Body of pancreas (tissue), 4 donors: Measurements from ENCODE around the gene PAM.

Experiments
- POLR2A ChIP-seq, 3 donors: fragments of 450-650 bp; IDR thresholded peaks; one replicate each; pipeline ENCODE4 v1.6.1; 2016; ENCODE audit warnings: antibody characterized with exemption in 3 of 3, mild to moderate bottlenecking in 2 of 3
- TF ChIP-seq, protein P1 (sequence below), 7 experiments: fragments of 450-650 bp in 4 of 7; fragments of 200-600 bp in 3 of 7; sonication (generic) in 3 of 7; IDR thresholded peaks; one replicate each; pipeline ENCODE4 v1.5.1; 2016 to 2019; ENCODE audit warnings: antibody characterized with exemption in 7 of 7

DNA sequence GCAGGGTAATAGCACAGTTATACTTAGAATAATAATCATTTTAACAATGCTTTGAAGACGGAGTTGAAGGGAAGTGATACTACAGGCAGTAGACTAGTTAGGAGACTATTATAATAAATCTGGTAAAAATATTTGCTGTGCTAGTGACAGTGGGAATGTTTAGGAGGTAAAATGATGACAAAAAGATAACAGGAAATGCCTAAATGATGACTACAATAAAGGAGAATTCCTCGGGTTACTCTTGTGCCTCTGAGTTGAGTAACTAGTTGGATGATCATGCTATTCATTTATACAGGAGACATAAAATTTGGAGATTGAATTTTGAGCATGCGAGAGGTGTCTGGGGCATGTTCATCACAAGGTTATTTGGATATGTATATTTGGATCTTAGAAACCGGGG, 32.2 kb upstream of the PAM start:
- TF ChIP-seq, protein P1, sequence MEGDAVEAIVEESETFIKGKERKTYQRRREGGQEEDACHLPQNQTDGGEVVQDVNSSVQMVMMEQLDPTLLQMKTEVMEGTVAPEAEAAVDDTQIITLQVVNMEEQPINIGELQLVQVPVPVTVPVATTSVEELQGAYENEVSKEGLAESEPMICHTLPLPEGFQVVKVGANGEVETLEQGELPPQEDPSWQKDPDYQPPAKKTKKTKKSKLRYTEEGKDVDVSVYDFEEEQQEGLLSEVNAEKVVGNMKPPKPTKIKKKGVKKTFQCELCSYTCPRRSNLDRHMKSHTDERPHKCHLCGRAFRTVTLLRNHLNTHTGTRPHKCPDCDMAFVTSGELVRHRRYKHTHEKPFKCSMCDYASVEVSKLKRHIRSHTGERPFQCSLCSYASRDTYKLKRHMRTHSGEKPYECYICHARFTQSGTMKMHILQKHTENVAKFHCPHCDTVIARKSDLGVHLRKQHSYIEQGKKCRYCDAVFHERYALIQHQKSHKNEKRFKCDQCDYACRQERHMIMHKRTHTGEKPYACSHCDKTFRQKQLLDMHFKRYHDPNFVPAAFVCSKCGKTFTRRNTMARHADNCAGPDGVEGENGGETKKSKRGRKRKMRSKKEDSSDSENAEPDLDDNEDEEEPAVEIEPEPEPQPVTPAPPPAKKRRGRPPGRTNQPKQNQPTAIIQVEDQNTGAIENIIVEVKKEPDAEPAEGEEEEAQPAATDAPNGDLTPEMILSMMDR (IDR thresholded peaks at IDR 0.05): no peak
- no peak for TF ChIP-seq POLR2A (IDR thresholded peaks at IDR 0.05)
